GM18505 (cell line): ENCODE data around the gene FAM3C.
"Not testable (repeated sequence)": the region's sequence is repeated elsewhere in the genome, so short reads cannot be mapped to it uniquely, and the experiment has no call there.

ENCODE experiments used
- ATAC-seq: cut with Tn5 transposase; IDR thresholded peaks from one replicate; pipeline ENCODE4 v1.9.1; 2021; ENCODE audit not compliant: unreplicated experiment
- POLR2A ChIP-seq: IDR thresholded peaks from 4 replicates; pipeline ENCODE4 v1.6.1; 2011; ENCODE audit warnings: borderline replicate concordance; ENCODE audit not compliant: insufficient read depth, insufficient read length; ENCODE audit errors: extremely low read depth

Gene FAM3C

GRCh38 chr7:121395961-121396757, at the start of gene FAM3C:
FAM3C (minus strand) TSS chr7:121396308; CDS start chr7:121382969, 13,339 bp downstream.
- peak; percentile 85 for ATAC-seq
- peak; percentile 67 for TF ChIP-seq POLR2A

- ATAC-seq, result no peak
- TF ChIP-seq POLR2A, result no peak
These were observed 46.7 kb upstream of the FAM3C start for GRCh38 chr7:121442845-121443244.

GRCh38 chr7:121440857-121441503, 44.9 kb upstream of the FAM3C start:
- ATAC-seq, result no peak

GRCh38 chr7:121438043-121438955, 42.2 kb upstream of the FAM3C start:
- ATAC-seq, result not testable (repeated sequence)

More at GRCh38 chr7:121440857-121441503, 44.9 kb upstream of the FAM3C start:
- TF ChIP-seq POLR2A, result no peak

- TF ChIP-seq POLR2A, result no peak
- no peak for ATAC-seq
These were observed 41.4 kb upstream of the FAM3C start for GRCh38 chr7:121437470-121437869.

GRCh38 chr7:121436688-121437087, 40.6 kb upstream of the FAM3C start:
- ATAC-seq, result no peak
- no peak for TF ChIP-seq POLR2A

- no peak for TF ChIP-seq POLR2A
- no peak for ATAC-seq
These were observed 40.0 kb upstream of the FAM3C start for GRCh38 chr7:121436136-121436535.

- TF ChIP-seq POLR2A, result no peak
- peak; percentile 38 for ATAC-seq
These were observed 37.7 kb upstream of the FAM3C start for GRCh38 chr7:121433775-121434174.

- ATAC-seq, result peak; percentile 50
These were observed 36.4 kb upstream of the FAM3C start for GRCh38 chr7:121432486-121432885.

GRCh38 chr7:121431996-121432395, 35.9 kb upstream of the FAM3C start:
- no peak for TF ChIP-seq POLR2A
- ATAC-seq, result no peak

- ATAC-seq, result no peak
- TF ChIP-seq POLR2A, result no peak
These were observed 35.4 kb upstream of the FAM3C start for GRCh38 chr7:121431389-121431995.

GRCh38 chr7:121430558-121430957, 34.5 kb upstream of the FAM3C start:
- no peak for TF ChIP-seq POLR2A
- ATAC-seq, result no peak

GRCh38 chr7:121429798-121430197, 33.7 kb upstream of the FAM3C start:
- TF ChIP-seq POLR2A, result no peak
- ATAC-seq, result no peak
